Glutamatergic neuron (in vitro differentiated cells): ENCODE data around the gene C17orf100. TPM values are rescaled to one million over a fixed set of nuclear protein-coding genes. Genes with fewer than 3 reads are reported as not detected.

Experiments
- DNase-seq: peaks from one replicate; pipeline ENCODE4 v3.0.0; 2022
- H3K27ac Mint-ChIP-seq: one replicate; pipeline ENCODE4 v1.8.0; 2020; ENCODE audit warnings: mild to moderate bottlenecking, mixed read lengths, inconsistent platforms; ENCODE audit not compliant: unreplicated experiment
- H3K27me3 Mint-ChIP-seq: one replicate; pipeline ENCODE4 v1.8.0; 2020; ENCODE audit warnings: mild to moderate bottlenecking, moderate library complexity, mixed read lengths, inconsistent platforms; ENCODE audit not compliant: unreplicated experiment
- H3K36me3 Mint-ChIP-seq: one replicate; pipeline ENCODE4 v1.8.0; 2020; ENCODE audit warnings: mild to moderate bottlenecking, mixed read lengths, inconsistent platforms; ENCODE audit not compliant: unreplicated experiment
- H3K4me1 Mint-ChIP-seq: one replicate; pipeline ENCODE4 v1.8.0; 2020; ENCODE audit warnings: mild to moderate bottlenecking, low read depth, mixed read lengths, inconsistent platforms; ENCODE audit not compliant: unreplicated experiment
- H3K4me3 Mint-ChIP-seq: one replicate; pipeline ENCODE4 v1.8.0; 2020; ENCODE audit warnings: mild to moderate bottlenecking, mixed read lengths, inconsistent platforms; ENCODE audit not compliant: unreplicated experiment
- H3K9me3 Mint-ChIP-seq: one replicate; pipeline ENCODE4 v1.8.0; 2020; ENCODE audit warnings: mild to moderate bottlenecking, moderate library complexity, mixed read lengths, inconsistent platforms; ENCODE audit not compliant: unreplicated experiment
- total RNA-seq: library from RNA; stranded (reverse); fragmentation: NEBNext Ultra II Directional; extraction: Animal tissue kit (Norgen Biotek cat#: 25700); gene quantifications from one replicate; pipeline ENCODE4 v1.2.1, GENCODE V29; 2021; ENCODE audit not compliant: unreplicated experiment
- TF ChIP-seq, protein P1 (sequence below): fragments of 200-600 bp; sonication (generic); IDR thresholded peaks from one replicate; pipeline ENCODE4 v1.5.0; 2021; ENCODE audit not compliant: partially characterized antibody, unreplicated experiment

Gene C17orf100
- total RNA-seq, 1 donor from 2014 or later = 4.6 TPM

DNA sequence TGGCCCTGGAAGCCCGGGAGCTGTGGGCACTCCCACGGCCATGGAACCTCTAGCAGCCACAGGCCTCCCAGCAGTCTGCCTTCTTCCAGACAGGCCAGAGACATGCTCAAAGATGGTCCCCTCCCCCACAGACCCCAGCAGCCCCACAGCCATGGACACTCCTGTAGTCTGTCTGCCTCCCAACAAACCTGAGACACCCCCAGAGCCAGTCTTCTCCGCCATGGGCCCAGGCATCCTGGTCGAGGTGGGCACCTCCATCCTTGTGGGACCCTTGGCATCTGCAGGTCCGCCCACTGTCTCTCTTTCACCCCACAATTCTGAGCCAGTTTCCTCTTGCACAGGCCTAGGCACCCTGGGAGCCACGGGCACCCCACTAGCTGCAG is 14.1 kb upstream of the C17orf100 start:
- no peak for DNase-seq
- TF ChIP-seq, protein P1, sequence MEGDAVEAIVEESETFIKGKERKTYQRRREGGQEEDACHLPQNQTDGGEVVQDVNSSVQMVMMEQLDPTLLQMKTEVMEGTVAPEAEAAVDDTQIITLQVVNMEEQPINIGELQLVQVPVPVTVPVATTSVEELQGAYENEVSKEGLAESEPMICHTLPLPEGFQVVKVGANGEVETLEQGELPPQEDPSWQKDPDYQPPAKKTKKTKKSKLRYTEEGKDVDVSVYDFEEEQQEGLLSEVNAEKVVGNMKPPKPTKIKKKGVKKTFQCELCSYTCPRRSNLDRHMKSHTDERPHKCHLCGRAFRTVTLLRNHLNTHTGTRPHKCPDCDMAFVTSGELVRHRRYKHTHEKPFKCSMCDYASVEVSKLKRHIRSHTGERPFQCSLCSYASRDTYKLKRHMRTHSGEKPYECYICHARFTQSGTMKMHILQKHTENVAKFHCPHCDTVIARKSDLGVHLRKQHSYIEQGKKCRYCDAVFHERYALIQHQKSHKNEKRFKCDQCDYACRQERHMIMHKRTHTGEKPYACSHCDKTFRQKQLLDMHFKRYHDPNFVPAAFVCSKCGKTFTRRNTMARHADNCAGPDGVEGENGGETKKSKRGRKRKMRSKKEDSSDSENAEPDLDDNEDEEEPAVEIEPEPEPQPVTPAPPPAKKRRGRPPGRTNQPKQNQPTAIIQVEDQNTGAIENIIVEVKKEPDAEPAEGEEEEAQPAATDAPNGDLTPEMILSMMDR = no peak
- Mint-ChIP-seq H3K9me3 (no peaks in the 10 kb centered on the region), H3K27ac (no peak overlapping the region), H3K27me3 (peaks cover 10% of the 10 kb centered on the region), H3K4me3 (no peak overlapping the region), H3K36me3 (peaks cover 9% of the 10 kb centered on the region), H3K4me1 (peaks cover 1% of the 10 kb centered on the region)

DNA sequence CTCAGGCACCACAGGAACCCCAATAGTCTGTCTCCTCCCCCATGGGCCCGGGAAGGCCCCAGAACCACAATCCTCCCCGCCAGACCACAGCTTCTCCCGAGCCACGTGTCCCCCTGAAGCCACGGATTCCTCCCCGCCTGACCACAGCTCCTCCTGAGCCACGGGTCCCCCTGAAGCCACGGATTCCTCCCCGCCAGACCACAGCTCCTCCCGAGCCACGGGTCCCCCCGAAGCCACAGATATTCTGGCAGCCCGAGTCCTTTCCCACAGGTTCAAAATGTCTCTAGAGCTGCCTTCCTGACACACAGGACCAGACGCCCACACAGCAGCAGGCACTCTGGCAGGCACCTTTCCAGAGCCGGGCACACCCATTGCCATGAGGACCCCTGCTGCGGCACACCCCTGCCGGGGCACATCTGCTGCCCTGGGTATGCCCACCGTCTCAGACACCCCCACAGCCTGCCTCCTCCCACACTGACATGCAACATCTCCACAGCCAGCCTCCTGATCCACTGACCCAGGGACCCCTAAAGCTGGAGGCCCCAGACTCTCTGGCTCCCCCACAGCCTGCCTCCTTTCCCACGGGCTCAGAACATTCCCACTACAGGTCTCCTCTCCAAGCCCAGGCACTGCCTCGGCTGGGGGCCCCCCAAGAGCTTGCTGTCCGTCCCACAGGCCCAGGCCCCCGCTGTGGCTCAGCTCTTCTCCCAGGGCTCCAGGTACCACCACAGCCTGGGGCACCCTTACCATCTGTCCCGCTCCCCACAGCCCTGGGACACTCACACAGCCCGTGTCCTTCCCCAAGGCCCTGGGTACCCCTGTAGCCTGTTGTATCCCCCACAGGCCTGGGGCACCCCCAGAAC is 13.3 kb upstream of the C17orf100 start:
- peaks cover 3% of the 10 kb centered on the region for H3K4me1 Mint-ChIP-seq
- H3K27me3 Mint-ChIP-seq = peaks cover 10% of the 10 kb centered on the region
- TF ChIP-seq, protein P1 = no peak
- DNase-seq = no peak
- H3K9me3 Mint-ChIP-seq = no peaks in the 10 kb centered on the region
- H3K36me3 Mint-ChIP-seq = peaks cover 3% of the 10 kb centered on the region
- no peak overlapping the region for H3K4me3 Mint-ChIP-seq
- peak overlapping the region; percentile 52 for H3K27ac Mint-ChIP-seq

DNA sequence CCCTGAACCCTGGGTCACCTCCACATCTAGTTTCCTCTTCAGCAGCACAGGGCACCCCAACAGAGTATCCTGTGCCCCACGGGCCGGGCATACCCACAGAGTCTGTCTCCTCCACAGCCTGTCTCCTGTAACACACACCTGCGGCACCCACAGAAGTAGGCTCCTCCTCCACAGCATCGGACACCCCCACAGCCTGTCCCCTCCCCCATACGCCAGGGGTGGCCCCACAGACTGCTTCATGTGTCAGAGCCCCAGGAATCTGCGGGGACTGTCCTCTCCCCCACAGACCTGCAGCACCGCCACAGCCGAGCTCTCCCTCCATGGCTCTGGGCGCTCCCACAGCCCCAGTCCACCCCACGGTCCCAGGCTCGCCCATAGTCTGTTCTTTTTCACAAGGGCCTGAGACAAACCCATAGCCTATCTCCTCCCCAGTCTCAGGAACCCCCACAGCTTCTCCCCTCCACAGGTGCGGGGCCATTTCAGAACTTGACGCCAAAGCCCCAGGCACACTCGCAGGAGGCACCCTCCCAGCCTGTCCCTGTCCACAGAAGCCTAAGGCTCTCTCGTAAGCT is 12.5 kb upstream of the C17orf100 start:
- Mint-ChIP-seq H3K4me3 (peak overlapping the region; percentile 97), H3K9me3 (no peaks in the 10 kb centered on the region), H3K4me1 (peaks cover 3% of the 10 kb centered on the region), H3K27ac (no peak overlapping the region), H3K36me3 (no peaks in the 10 kb centered on the region), H3K27me3 (peaks cover 10% of the 10 kb centered on the region)
- no peak for DNase-seq
- TF ChIP-seq, protein P1 = no peak

DNA sequence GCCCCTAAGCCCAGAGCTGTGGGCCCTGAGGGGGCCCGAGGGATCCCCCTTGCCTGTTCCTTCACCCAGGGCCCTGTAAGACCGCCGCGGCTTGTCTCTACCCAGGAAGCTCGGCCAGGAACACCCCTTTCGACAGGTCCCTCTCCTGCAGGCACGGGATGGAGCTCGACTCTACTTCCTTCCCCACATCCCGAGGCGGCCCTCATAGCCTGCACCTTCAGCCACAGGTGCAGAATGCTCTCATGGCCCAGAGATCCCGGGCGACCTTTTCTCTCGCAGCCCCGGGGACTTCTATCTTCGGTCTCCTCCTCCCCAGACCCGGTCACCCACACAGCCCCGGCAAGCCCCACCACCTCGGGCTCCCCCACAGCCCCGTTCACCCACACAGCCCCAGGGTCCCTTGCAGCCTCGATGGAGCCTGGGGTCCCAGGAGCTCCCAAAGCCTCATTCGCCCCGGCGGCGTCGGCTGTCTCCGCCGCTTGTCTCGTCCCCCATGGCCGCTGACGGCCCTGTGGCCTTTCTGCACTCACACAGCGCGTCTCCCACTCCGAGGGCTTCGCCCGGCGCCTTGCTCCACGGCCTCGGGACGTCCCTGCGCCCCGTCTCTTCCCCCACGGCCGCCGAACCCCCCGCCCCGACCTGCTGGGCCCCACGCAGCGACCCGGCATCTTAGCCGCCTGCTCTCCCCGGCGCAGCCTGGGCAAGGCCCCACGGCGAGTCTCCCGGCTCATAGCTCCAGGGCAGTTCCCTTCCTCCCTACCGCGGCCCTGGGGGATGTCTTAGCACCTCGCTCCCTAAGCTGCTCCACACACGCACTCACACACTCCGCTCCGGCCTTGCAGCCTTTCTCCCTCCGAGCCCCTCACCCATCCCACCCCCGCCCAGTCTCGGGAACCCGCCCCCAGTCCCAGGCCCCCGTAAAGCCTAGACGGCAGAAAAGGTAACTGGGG is 11.7 kb upstream of the C17orf100 start:
- Mint-ChIP-seq H3K9me3 (no peaks in the 10 kb centered on the region), H3K36me3 (no peaks in the 10 kb centered on the region), H3K4me1 (peaks cover 3% of the 10 kb centered on the region), H3K27me3 (peaks cover 10% of the 10 kb centered on the region), H3K4me3 (peak overlapping the region; percentile 97), H3K27ac (peak overlapping the region; percentile 43)
- TF ChIP-seq, protein P1 = no peak
- DNase-seq = peak; percentile 56
